Left ventricle myocardium inferior (tissue), 1 donor: ENCODE measurements around the gene RAP1GAP2. TPM values are rescaled to one million over a fixed set of nuclear protein-coding genes. Genes with fewer than 3 reads are reported as not detected.

Experiments used
- DNase-seq: peaks from one replicate; pipeline ENCODE4 v3.0.0-alpha.2; 2020
- H3K27ac ChIP-seq: fragments of 200-600 bp; replicated peaks from 2 replicates; pipeline ENCODE4 v1.8.0; 2021
- H3K27me3 ChIP-seq: fragments of 200-600 bp; 2 replicates; pipeline ENCODE4 v1.8.0; 2021; ENCODE audit warnings: low read depth
- H3K36me3 ChIP-seq: fragments of 200-600 bp; 2 replicates; pipeline ENCODE4 v1.8.0; 2021
- H3K4me1 ChIP-seq: fragments of 200-600 bp; 2 replicates; pipeline ENCODE4 v1.8.0; 2021
- H3K4me3 ChIP-seq: fragments of 200-600 bp; 2 replicates; pipeline ENCODE4 v1.8.0; 2021; ENCODE audit warnings: mild to moderate bottlenecking, moderate library complexity
- H3K9me3 ChIP-seq: fragments of 200-600 bp; replicated peaks from 2 replicates; pipeline ENCODE4 v1.8.0; 2021
- intact Hi-C: fragments of 100-400 bp; cut with micrococcal nuclease; formaldehyde crosslinking; loops from one replicate; pipeline ENCODE4 v1.11.0; 2022
- total RNA-seq: library from RNA; stranded (reverse); fragmentation: NEBNext Ultra II Directional; extraction: Animal tissue kit (Norgen Biotek cat#: 25700); gene quantifications from one replicate; pipeline ENCODE4 v1.2.1, GENCODE V29; 2021
- TF ChIP-seq, protein P1 (sequence below): fragments of 200-600 bp; IDR thresholded peaks from 2 replicates; pipeline ENCODE4 v1.8.0; 2021; ENCODE audit warnings: antibody characterized with exemption, mild to moderate bottlenecking, borderline replicate concordance
- donor health status: DM: no; HTN: yes; CAD: no; lungs with severe emphysema.

The RAP1GAP2 gene
- total RNA-seq, 1 donor from 2014 or later = 63.8 TPM

DNA sequence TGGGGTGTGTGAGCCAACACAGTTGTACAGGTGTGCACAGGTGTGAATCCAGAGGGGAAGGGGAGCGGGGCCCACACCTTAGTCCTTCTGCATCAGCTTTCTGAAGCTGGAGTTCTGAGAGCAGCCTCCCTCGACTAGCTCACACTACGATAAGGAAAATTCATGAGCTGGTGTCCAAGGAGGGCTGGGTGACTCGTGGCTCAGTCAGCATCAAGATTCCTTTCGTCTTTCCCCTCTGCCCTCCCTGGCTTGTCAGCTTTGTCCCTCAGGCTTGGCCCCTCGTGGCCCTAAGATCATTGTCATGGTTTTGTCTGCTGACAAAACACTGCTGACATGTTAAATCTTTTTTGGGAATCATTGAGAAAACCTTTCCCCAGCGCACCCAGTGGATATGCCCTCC is 219.7 kb downstream of the RAP1GAP2 start:
- no peaks in the 10 kb centered on the region for H3K4me1 ChIP-seq
- no peaks in the 10 kb centered on the region for H3K9me3 ChIP-seq
- TF ChIP-seq, protein P1, sequence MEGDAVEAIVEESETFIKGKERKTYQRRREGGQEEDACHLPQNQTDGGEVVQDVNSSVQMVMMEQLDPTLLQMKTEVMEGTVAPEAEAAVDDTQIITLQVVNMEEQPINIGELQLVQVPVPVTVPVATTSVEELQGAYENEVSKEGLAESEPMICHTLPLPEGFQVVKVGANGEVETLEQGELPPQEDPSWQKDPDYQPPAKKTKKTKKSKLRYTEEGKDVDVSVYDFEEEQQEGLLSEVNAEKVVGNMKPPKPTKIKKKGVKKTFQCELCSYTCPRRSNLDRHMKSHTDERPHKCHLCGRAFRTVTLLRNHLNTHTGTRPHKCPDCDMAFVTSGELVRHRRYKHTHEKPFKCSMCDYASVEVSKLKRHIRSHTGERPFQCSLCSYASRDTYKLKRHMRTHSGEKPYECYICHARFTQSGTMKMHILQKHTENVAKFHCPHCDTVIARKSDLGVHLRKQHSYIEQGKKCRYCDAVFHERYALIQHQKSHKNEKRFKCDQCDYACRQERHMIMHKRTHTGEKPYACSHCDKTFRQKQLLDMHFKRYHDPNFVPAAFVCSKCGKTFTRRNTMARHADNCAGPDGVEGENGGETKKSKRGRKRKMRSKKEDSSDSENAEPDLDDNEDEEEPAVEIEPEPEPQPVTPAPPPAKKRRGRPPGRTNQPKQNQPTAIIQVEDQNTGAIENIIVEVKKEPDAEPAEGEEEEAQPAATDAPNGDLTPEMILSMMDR = no peak
- no peak for DNase-seq
- peaks cover 21% of the 10 kb centered on the region for H3K36me3 ChIP-seq
- intact Hi-C loops = no loop called here
- H3K4me3 ChIP-seq = no peak overlapping the region
- H3K27ac ChIP-seq = no peak overlapping the region
- H3K27me3 ChIP-seq = no peaks in the 10 kb centered on the region

DNA sequence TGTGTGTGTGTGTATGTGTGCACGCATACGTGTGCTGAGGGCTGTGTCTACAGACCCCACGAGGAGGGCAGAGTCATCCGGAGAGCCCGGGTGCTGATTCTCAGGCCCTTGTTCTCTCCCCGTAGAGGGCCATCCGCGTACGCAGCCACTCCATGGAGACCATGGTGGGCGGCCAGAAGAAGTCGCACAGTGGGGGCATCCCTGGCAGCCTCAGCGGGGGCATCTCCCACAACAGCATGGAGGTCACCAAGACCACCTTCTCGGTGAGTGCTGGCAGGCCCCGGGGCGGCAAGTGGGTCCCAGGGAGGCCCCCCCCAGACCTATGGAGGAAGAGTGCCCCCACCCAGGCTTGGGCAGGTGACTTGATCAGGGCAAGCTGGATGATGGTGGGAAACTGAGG is 221.7 kb downstream of the RAP1GAP2 start:
- TF ChIP-seq, protein P1 = no peak
- H3K4me3 ChIP-seq = no peak overlapping the region
- H3K36me3 ChIP-seq = peaks cover 32% of the 10 kb centered on the region
- intact Hi-C loops = no loop called here
- peaks cover 15% of the 10 kb centered on the region for H3K9me3 ChIP-seq
- no peak for DNase-seq
- no peaks in the 10 kb centered on the region for H3K4me1 ChIP-seq
- no peak overlapping the region for H3K27ac ChIP-seq
- H3K27me3 ChIP-seq = no peaks in the 10 kb centered on the region

DNA sequence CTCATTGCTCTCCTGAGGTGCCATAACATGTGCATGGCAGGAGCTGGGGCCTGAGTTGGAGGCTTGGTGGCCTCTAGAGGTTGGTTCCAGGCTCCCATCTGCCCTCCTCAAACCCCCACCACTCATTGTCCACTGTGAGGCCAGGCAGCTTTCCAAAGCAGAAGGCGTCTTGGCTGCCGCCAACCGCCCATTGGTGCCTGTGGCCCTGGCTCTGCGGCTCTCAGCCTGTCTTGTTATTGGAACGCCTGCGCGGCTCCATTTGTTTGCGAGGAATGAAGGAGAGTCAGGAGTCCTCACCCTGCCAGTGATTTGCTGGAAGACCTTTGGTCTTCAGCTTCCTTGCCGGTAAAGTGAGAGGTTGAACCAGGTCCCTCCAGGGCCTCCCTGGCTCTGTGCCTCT is 223.5 kb downstream of the RAP1GAP2 start:
- intact Hi-C loops = no loop called here
- H3K4me3 ChIP-seq = no peak overlapping the region
- no peaks in the 10 kb centered on the region for H3K4me1 ChIP-seq
- H3K27ac ChIP-seq = no peak overlapping the region
- peaks cover 20% of the 10 kb centered on the region for H3K9me3 ChIP-seq
- H3K36me3 ChIP-seq = peaks cover 35% of the 10 kb centered on the region
- no peaks in the 10 kb centered on the region for H3K27me3 ChIP-seq
- TF ChIP-seq, protein P1 = no peak
- no peak for DNase-seq

DNA sequence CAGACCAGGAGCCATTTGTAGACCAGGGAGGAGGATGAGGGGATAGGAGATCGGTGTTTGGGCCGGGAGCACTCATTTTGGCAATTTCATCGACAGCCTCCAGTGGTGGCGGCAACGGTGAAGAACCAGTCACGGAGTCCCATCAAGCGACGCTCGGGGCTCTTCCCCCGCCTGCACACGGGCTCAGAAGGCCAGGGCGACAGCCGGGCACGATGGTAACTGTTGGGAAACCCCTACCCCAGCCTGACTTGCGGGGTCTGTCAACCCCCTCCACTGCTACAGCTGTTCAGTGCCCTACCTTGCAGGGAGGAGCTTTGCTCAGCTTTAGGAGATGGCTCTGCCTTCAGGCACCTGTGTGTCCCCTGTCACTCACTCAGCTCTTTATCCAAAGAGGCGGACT is 224.1 kb downstream of the RAP1GAP2 start:
- intact Hi-C loops = no loop called here
- Histone ChIP-seq H3K4me1 (no peaks in the 10 kb centered on the region), H3K36me3 (peaks cover 35% of the 10 kb centered on the region), H3K27ac (no peak overlapping the region), H3K27me3 (no peaks in the 10 kb centered on the region), H3K4me3 (no peak overlapping the region), H3K9me3 (peaks cover 20% of the 10 kb centered on the region)
- no peak for DNase-seq
- TF ChIP-seq, protein P1 = no peak

DNA sequence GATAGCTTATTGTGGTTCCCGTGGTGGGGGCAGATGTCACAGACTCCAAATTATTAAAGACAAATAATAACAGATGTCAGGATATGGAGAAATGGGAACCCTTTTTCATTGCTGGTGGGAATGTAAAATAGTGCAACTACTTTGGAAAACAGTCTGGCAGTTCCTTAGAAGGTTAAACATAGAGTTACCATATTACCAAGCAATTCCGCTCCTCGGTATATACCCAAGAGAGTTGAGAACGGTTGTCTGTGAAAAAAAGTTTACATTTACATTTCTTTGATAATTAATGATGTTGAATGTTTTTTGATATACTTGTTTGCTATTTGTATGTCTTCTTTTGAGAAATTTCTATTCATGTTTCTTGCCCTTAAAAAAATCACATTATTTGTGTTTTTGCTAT is 226.0 kb downstream of the RAP1GAP2 start:
- peaks cover 14% of the 10 kb centered on the region for H3K4me1 ChIP-seq
- TF ChIP-seq, protein P1 = no peak
- no peaks in the 10 kb centered on the region for H3K27me3 ChIP-seq
- H3K9me3 ChIP-seq = peaks cover 20% of the 10 kb centered on the region
- no peak for DNase-seq
- intact Hi-C loops = no loop called here
- H3K36me3 ChIP-seq = peaks cover 35% of the 10 kb centered on the region
- H3K4me3 ChIP-seq = no peak overlapping the region
- no peak overlapping the region for H3K27ac ChIP-seq

DNA sequence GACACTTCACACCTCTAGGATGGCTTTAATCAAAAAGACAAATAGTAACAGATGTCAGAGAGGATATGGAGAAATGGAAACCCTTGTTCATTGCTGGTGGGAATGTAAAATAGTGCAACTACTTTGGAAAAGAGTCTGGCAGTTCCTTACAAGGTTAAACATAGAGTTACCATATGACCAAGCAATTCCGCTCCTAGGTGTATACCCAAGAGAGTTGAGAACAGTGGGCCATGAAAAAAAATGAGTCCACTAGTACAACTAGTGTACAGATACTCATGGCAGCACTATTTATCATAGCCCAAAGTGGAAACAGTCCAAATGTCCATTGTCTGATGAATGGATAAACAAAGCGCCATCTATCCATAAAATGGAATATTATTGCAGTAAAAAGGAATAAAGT is 228.1 kb downstream of the RAP1GAP2 start:
- Histone ChIP-seq H3K27ac (no peak overlapping the region), H3K4me3 (no peak overlapping the region), H3K27me3 (no peaks in the 10 kb centered on the region), H3K4me1 (peaks cover 34% of the 10 kb centered on the region), H3K36me3 (peaks cover 30% of the 10 kb centered on the region), H3K9me3 (peaks cover 20% of the 10 kb centered on the region)
- intact Hi-C loops = no loop called here
- no peak for DNase-seq
- TF ChIP-seq, protein P1 = no peak
